Measurements from ENCODE around the gene SMARCA1.

Gene SMARCA1

DNA sequence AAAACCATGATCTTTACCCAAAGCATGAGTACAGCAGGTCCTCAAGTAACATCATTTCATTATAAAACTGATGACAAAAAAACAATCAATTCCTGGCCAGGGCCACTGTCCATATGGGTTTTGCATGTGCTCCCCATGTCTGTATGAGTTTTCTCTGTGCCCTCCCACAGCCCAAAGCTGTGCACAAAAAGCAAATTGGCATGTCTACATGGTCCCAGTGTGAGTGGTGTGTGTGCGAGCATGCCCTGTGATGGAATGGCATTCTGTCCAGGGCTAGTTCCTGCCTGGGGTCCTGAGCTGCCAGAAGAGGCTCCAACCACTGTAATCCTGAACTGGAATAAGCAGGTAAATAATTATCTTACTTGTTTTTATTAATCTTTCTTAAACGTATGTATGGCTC, 28.4 kb downstream of the SMARCA1 start:
- TF ChIP-seq ZBTB7A (IDR thresholded peaks at IDR 0.05; ENCODE audit: low read depth), result no peak
- no peak for TF ChIP-seq NFIC (IDR thresholded peaks at IDR 0.05)
- TF ChIP-seq RAD21 (IDR thresholded peaks at IDR 0.05; ENCODE audit: low read depth), result no peak
- no peak for TF ChIP-seq EGR1 (IDR thresholded peaks at IDR 0.05)
- TF ChIP-seq, protein P1, sequence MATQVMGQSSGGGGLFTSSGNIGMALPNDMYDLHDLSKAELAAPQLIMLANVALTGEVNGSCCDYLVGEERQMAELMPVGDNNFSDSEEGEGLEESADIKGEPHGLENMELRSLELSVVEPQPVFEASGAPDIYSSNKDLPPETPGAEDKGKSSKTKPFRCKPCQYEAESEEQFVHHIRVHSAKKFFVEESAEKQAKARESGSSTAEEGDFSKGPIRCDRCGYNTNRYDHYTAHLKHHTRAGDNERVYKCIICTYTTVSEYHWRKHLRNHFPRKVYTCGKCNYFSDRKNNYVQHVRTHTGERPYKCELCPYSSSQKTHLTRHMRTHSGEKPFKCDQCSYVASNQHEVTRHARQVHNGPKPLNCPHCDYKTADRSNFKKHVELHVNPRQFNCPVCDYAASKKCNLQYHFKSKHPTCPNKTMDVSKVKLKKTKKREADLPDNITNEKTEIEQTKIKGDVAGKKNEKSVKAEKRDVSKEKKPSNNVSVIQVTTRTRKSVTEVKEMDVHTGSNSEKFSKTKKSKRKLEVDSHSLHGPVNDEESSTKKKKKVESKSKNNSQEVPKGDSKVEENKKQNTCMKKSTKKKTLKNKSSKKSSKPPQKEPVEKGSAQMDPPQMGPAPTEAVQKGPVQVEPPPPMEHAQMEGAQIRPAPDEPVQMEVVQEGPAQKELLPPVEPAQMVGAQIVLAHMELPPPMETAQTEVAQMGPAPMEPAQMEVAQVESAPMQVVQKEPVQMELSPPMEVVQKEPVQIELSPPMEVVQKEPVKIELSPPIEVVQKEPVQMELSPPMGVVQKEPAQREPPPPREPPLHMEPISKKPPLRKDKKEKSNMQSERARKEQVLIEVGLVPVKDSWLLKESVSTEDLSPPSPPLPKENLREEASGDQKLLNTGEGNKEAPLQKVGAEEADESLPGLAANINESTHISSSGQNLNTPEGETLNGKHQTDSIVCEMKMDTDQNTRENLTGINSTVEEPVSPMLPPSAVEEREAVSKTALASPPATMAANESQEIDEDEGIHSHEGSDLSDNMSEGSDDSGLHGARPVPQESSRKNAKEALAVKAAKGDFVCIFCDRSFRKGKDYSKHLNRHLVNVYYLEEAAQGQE (IDR thresholded peaks at IDR 0.05; ENCODE audit: low read depth), result no peak
- TF ChIP-seq, protein P2, sequence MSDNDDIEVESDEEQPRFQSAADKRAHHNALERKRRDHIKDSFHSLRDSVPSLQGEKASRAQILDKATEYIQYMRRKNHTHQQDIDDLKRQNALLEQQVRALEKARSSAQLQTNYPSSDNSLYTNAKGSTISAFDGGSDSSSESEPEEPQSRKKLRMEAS (IDR thresholded peaks at IDR 0.05), result no peak
- no peak for TF ChIP-seq TEAD4 (IDR thresholded peaks at IDR 0.05)
- TF ChIP-seq FOXM1 (IDR thresholded peaks at IDR 0.05; ENCODE audit: borderline replicate concordance, low read depth), result no peak
- TF ChIP-seq, protein P3, sequence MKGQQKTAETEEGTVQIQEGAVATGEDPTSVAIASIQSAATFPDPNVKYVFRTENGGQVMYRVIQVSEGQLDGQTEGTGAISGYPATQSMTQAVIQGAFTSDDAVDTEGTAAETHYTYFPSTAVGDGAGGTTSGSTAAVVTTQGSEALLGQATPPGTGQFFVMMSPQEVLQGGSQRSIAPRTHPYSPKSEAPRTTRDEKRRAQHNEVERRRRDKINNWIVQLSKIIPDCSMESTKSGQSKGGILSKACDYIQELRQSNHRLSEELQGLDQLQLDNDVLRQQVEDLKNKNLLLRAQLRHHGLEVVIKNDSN (IDR thresholded peaks at IDR 0.05), result no peak

DNA sequence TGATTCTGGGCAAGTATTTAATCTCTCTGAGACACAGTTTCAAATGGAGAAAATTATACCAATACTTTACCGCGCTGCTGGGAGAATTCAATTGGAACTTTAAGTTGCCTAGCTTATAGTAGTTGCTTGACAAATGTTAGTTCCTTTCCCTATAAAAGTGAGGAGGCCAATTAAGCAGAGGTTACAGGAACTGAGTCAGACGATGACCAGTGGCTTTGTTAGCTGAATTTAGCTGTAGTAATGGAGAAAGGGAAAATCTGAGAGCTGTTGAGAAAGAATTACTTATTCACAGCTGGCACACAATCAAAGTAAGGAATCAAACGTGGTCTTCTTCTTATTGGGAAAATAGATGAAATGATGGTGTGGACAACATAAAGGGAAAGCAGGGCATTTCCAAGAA, 29.6 kb downstream of the SMARCA1 start:
- no peak for TF ChIP-seq ZBTB7A (IDR thresholded peaks at IDR 0.05; ENCODE audit: low read depth)
- TF ChIP-seq YY1 (IDR thresholded peaks at IDR 0.05; ENCODE audit: low read depth), result no peak
- no peak for TF ChIP-seq CREB1 (IDR thresholded peaks at IDR 0.05; ENCODE audit: low read depth)
- no peak for TF ChIP-seq FOXM1 (IDR thresholded peaks at IDR 0.05; ENCODE audit: borderline replicate concordance, low read depth)
- TF ChIP-seq RAD21 (IDR thresholded peaks at IDR 0.05; ENCODE audit: low read depth), result no peak
- TF ChIP-seq, protein P3 (IDR thresholded peaks at IDR 0.05), result no peak
- TF ChIP-seq, protein P1 (IDR thresholded peaks at IDR 0.05; ENCODE audit: low read depth), result no peak
- no peak for TF ChIP-seq NFIC (IDR thresholded peaks at IDR 0.05)
- no peak for TF ChIP-seq TAF1 (IDR thresholded peaks at IDR 0.05; ENCODE audit: low read depth)
- no peak for TF ChIP-seq EGR1 (IDR thresholded peaks at IDR 0.05)
- TF ChIP-seq CEBPB (IDR thresholded peaks at IDR 0.05), result no peak
- TF ChIP-seq TCF12 (IDR thresholded peaks at IDR 0.05; ENCODE audit: low read depth), result no peak
- TF ChIP-seq, protein P2 (IDR thresholded peaks at IDR 0.05), result no peak
- no peak for TF ChIP-seq TEAD4 (IDR thresholded peaks at IDR 0.05)
- no peak for TF ChIP-seq EP300 (IDR thresholded peaks at IDR 0.05; ENCODE audit: borderline replicate concordance)

DNA sequence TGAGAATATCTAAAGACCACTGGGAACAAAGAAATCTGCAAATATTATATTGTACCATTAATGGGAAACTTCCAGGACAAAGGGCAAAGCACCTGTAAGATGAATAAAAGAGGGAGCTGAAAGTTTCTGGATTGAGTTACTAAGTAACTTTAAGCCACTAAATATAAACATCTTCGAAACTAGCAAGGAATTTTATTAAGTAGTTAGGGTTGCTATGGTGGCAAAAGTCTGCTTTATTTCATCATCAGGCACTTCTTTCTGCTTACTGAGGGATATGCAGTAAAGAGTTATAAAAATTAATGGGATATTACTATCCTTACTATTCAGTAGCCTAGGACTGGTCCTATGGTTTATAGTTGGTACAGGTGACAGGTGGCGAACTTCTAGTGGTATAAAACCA, 33.0 kb downstream of the SMARCA1 start:
- TF ChIP-seq YY1 (IDR thresholded peaks at IDR 0.05; ENCODE audit: low read depth), result no peak
- TF ChIP-seq RAD21 (IDR thresholded peaks at IDR 0.05; ENCODE audit: low read depth), result no peak
- no peak for TF ChIP-seq EGR1 (IDR thresholded peaks at IDR 0.05)
- TF ChIP-seq CEBPB (IDR thresholded peaks at IDR 0.05), result no peak
- no peak for TF ChIP-seq TAF1 (IDR thresholded peaks at IDR 0.05; ENCODE audit: low read depth)
- no peak for TF ChIP-seq EP300 (IDR thresholded peaks at IDR 0.05; ENCODE audit: borderline replicate concordance)
- no peak for TF ChIP-seq TCF12 (IDR thresholded peaks at IDR 0.05; ENCODE audit: low read depth)
- TF ChIP-seq, protein P2 (IDR thresholded peaks at IDR 0.05), result no peak
- TF ChIP-seq, protein P1 (IDR thresholded peaks at IDR 0.05; ENCODE audit: low read depth), result no peak
- TF ChIP-seq, protein P3 (IDR thresholded peaks at IDR 0.05), result no peak

DNA sequence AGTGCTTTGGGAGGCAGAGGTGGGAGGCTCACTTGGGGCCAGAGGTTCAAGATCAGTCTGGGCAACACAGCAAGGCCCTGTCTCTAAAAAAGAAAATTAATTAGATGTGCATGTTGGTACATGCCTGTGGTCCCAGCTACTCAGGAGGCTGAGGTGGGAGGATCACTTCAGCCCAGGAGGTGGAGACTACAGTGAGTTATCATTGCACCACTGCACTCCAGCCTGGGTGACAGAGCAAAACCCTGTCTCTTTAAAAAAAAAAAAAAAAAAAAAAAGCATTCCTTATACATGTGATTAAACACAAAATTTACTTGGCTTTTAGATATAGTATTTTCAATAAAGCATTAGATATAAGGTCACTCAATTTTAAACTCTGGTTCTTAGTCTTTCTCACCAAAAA, 34.9 kb downstream of the SMARCA1 start:
- no peak for TF ChIP-seq ZBTB7A (IDR thresholded peaks at IDR 0.05; ENCODE audit: low read depth)
- no peak for TF ChIP-seq RAD21 (IDR thresholded peaks at IDR 0.05; ENCODE audit: low read depth)
- TF ChIP-seq EP300 (IDR thresholded peaks at IDR 0.05; ENCODE audit: borderline replicate concordance), result no peak
- TF ChIP-seq YY1 (IDR thresholded peaks at IDR 0.05; ENCODE audit: low read depth), result no peak
- TF ChIP-seq TAF1 (IDR thresholded peaks at IDR 0.05; ENCODE audit: low read depth), result no peak
- no peak for TF ChIP-seq TEAD4 (IDR thresholded peaks at IDR 0.05)
- TF ChIP-seq NFIC (IDR thresholded peaks at IDR 0.05), result no peak
- no peak for TF ChIP-seq CREB1 (IDR thresholded peaks at IDR 0.05; ENCODE audit: low read depth)
- TF ChIP-seq, protein P3 (IDR thresholded peaks at IDR 0.05), result no peak
- TF ChIP-seq, protein P2 (IDR thresholded peaks at IDR 0.05), result no peak
- no peak for TF ChIP-seq EGR1 (IDR thresholded peaks at IDR 0.05)
- TF ChIP-seq, protein P1 (IDR thresholded peaks at IDR 0.05; ENCODE audit: low read depth), result no peak
- no peak for TF ChIP-seq TCF12 (IDR thresholded peaks at IDR 0.05; ENCODE audit: low read depth)
- no peak for TF ChIP-seq FOXM1 (IDR thresholded peaks at IDR 0.05; ENCODE audit: borderline replicate concordance, low read depth)
- no peak for TF ChIP-seq CEBPB (IDR thresholded peaks at IDR 0.05)
